ENCODE results near the gene RSU1.
"Not testable (repeated sequence)": the region's sequence is repeated elsewhere in the genome, so short reads cannot be mapped to it uniquely, and the experiment has no call there.

RSU1 gene

DNA sequence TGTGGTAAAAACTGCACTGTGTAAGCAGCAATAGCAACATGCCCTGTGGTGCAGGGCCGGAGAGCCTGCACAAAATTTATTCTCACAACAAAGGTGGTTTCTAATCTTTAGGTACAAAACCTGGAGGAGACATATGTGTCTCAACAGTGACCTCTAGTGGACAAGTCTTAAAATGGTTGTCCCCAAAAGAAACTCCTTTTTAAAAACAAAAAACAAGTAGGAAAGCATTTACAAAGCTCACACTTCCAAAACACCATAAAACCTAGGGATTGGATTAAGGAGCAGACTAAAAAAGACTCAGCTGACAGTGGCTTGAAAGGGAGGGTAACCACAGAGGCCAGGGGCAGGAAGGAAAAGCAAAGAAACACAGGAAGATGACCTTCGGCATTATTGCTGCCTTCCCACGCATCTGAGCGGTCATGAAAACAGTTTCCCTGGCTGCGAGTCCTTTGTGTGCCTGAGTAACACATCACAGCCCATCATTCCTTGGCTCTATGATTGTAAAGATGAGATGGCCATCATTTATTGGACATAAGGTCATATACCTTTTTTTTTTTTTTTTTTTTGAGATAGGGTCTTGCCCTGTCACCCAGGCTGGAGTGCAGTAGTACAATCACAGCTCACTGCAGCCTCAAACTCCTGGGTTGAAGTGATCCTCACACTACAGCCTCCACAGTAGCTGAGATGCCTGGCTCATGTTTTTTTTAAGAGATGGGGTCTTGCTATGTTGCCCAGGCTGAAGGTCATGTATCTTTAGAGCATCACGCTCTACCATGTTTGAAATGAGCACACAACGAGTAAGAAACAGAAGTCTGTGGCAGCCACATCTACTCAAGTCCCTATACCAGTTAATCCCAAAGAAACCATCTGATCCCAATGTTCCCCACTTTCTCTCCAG, 39.5 kb downstream of the RSU1 start:
- DNase-seq, result peak; percentile 35 to 73 (median 59)

DNA sequence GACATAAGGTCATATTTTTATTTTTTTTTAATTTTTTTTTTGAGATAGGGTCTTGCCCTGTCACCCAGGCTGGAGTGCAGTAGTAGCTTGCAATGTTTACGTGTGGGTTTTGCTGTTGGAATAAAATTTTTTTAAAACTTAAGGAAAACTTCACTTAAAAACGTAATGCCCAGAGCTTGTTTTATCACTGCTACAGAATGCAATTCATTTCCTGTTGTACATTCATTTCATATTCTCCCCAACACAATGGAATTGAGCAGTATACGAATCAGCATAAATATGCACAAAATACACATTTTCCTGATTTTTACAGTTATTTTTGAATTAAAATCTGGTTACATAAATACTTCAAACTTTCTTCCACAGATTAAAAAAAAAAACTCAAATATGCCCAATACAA, 40.3 kb downstream of the RSU1 start:
- no peak for DNase-seq

DNA sequence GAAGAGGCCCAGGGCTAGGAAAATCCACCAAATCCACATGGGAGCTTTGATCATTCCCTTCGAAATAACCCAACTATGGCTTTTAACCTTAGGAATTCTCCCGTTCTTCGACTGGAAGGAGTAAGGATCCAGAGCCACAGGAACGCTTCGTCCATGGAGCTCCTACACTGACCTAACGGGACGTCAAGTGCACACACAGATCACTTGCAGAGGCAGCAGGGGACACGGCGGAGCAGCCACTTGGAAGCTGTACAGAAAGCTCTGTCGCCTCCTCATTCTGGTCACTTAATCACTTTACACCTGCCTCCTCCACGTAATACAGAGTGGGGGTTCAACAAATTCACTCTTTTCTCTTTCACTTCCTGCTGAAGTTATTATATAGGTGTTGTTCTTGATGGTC, 43.9 kb downstream of the RSU1 start:
- DNase-seq, result no peak

DNA sequence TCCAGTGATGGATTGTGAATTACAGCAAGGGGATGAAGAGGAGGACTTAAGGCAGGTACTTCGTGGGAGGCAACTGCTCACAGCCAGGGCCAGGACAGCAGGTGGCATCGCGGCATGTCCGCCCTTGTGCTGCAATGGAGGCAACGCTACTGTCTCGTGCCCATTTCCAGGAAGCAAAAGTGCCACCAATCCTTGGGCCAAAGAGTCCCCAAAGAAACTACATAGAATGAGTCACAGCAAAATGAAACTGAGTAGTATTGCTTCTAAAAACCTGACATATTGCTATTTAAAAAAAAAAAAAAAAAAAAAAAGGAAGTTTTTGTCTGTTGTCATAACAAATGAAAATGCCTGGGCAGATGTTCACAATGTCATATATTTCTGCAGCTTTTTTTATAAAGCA, 46.6 kb downstream of the RSU1 start:
- peak; percentile 60 to 88 (median 74) for DNase-seq

DNA sequence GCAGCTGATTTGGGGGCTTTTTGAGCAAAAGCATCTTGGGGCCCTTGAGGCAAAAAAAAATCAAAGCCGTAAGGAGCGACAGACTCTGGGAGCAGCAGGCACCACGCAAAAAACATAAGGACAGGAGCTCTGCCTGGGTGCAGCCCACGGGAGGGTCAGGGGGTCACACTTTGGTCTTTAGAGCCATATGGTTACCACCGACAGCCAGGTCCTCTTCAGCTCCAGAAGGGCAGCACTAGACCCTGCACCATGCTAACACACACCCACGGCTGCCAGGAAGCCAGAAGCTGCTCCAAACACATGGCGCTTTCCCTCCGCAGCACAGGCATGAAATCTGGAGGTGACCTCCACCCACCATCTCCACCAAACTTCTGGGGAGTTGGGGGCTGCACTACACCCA, 47.1 kb downstream of the RSU1 start:
- DNase-seq, result no peak

GRCh38 chr10:16769331-16769730, 47.9 kb downstream of the RSU1 start:
- DNase-seq, result no peak

- no peak for DNase-seq
Observed at GRCh38 chr10:16768702-16769101, 48.5 kb downstream of the RSU1 start.

DNA sequence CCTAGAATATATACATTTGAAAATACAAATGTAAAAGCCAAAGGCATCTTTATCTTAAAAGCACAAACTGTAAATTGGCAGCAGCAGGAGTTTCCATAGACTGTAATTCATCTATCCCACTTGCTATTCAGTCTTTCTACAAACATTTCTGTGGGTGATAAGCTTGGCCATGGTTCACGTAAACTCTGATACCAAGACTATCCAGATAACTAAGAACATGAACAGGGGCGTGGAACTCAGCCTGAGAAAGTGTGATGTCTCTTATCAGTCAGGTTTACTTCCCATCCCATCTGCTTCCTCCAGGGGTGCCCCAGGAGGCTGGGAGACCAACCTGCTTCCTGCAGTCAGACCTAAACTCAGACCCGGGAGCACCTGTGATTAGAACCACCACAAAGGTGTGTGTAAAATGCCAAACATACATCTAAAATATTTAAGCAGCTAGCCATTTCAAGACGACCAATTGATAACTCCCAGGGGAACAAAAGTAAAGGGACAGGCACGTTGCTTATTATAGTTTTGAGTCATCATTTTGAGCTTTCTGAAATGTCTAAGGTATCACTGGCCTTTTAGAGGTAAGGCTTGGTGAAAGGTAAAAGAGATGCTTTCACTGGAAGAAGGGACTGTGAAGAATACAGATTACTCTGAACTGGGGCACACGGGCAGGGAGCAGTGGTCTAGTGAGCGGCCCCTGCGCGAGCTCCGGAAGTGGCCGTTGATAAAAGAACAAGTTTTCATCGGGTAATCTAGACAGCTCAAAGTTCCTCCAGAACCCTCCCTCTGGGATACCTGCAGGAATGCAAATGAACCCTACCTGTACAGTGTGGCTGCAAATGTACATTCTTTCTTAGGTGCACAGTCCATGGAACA, 51.5 kb downstream of the RSU1 start:
- no peak for DNase-seq

DNA sequence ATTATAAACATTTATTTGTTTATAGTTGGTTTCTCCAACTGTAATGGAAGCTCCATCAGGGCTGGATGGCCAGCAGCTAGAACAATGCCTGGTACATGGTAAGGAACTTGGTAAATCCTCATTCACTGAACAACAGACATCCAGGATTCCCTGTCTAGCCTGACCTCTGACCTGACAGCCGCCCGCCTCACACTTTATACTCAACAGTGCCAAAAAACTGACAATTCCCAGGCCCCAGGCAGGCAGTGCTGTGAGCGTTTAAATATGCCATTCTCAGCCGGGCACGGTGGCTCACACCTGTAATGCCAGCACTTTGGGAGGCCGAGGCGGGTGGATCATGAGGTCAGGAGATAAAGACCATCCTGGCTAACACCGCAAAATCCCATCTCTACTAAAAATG, 55.9 kb downstream of the RSU1 start:
- no peak for DNase-seq

- DNase-seq, result no peak
Observed at GRCh38 chr10:16756561-16757221, 60.5 kb downstream of the RSU1 start.

DNA sequence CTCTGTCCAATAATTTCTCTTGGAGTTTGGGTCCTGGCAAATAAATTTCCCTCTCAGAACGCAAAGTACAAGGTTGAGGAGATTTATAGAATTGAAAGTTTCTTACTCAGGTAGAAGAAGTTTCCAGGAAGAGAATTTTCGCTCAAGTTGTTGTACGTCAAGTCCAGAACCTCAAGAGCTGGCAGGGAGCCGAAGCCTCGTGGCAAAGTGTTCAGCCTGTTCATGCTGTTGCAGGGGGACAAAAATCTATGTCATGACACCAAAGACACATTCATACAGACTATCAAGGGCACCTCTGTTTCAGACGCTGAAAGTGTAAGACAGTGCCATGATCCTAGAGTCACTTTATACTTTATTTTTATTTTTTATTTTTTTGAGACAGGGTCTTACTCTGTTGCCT, 62.5 kb downstream of the RSU1 start:
- no peak for DNase-seq

GRCh38 chr10:16752849-16753248, 64.4 kb downstream of the RSU1 start:
- not testable (repeated sequence) for DNase-seq

- no peak for DNase-seq
Observed at GRCh38 chr10:16752099-16752498, 65.1 kb downstream of the RSU1 start.

GRCh38 chr10:16751244-16751643, 66.0 kb downstream of the RSU1 start:
- DNase-seq, result no peak

DNA sequence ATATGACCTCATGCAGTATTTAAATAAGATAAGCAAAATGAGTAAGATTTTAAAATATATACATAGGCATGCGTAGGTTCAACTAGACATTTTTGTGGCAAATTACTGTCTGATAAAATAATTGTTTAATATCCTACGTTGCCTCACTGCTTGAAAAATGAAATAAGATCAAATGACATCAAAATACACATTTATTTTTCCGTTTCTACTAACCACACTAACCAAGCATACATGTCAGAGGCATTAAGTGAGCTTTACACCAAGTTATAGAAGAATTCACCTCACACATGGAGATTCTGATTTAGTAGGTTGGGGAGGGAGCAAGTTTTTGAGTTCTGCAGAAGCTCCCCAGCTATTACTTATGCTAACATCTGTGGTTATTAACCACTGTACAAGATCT, 66.8 kb downstream of the RSU1 start:
- no peak for DNase-seq

DNA sequence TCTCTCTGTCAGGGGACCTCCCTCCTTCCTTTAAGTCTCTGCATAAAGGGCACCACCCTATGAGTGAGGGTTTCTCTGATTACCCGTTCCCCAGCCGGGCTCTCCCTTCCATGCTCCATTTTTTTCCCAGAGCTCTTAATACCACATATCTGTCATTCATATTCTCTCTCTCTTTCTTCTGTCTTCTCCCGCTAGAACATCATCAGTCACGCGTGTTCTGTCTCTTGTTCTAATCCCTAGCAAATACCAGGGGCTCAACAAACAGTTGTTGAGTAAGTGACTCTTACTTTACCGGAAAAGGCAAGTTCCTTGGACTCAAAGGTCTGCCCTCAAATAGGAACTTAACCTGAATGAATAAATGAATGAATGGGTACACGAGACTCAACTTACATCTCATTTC, 68.5 kb downstream of the RSU1 start:
- no peak for DNase-seq

DNA sequence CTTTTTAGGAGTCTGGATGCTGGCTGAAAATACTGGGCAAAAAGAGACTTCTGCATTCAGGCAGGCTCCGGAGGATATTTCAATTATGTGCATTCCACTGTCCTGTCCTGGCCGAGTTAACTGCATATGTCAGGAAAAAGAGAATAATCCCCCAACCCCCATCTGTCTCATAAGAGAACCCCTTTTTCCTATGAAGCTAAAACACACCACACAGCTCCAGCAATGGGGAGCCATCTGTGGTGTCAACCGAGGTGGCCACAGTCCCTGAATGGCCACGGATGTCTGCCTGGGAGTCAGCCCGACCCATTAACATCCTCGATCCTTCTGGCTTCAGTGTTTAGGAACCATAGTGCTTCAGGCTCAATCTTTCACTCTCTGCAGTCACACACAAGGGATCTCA, 70.4 kb downstream of the RSU1 start:
- DNase-seq, result no peak

DNA sequence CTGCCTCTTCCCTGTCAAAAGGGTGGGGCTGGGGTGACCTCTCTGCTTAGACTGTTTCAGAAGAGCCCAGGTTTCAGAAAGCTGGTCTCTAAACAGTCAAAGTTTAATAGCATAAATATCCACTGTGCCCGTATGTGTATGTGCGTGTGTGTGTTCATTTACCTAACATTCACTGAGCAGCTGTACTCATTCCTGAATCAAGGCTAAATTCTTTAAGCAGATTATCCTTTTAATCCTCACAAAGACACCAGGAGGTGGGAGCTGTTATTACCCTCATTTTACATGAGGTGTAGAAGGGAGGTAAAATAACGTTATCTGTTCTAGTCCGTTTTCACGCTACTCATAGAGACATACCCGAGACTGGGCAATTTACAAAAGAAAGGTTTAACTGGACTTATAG, 72.2 kb downstream of the RSU1 start:
- no peak for DNase-seq

DNA sequence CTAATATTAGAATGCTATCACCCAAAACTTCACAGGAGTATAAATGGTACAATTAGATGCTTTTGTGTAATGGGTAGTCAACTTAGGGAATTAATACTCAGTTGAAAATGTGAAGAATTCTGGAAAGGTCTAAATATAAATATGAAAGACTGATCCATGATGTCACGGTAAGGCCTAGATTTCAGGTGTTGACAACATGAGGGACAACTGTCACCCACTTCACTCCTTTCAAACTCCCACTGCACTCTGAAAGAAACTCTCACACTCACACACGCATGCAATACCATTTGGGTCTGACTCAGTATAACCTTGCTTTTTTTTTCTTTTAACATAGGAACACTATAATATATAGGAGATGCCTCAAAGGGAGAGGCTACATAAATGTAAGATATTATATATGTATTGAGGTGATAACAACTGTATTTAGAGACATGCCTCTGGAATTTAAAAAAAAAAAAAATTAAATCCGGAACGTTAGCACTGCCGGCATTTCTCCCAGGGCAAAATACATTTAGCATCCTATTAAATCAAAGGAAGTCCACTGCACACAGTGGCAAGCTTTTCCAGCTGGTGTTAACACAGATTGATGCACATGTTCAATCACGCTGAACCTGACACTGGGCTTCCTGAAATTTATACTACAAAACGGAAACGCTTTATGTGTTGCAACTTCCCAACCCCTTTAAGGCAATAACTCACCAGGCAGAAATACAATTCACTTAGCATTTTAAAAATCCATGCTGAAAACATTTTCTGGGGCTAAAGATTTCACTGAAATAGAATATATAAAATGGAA, 74.9 kb downstream of the RSU1 start:
- DNase-seq, result peak; percentile 29 to 45 (median 44)

- DNase-seq, result no peak
Observed at GRCh38 chr10:16741540-16741939, 75.7 kb downstream of the RSU1 start.

DNA sequence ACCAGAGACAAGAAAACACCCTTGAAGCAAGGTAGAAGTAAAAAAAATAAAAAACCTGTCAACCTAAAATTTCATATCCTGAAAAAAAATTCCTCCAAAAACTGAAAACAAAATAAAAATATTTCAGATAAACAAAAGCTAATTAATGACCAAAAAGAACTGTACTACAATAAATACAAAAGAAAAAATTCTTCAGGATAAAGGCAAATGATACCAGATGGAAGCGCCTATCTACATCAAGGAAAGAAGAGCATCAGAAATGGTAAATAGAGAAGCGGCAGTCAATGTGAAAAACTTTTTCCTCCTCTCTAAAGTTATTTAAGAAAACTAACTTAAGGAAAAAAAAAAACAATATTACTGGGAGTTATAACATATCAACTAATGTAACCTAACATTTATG, 79.8 kb downstream of the RSU1 start:
- DNase-seq, result no peak

GRCh38 chr10:16735671-16736070, 81.6 kb downstream of the RSU1 start:
- DNase-seq, result peak in 2 of 3 donors; percentile 5 to 20

DNA sequence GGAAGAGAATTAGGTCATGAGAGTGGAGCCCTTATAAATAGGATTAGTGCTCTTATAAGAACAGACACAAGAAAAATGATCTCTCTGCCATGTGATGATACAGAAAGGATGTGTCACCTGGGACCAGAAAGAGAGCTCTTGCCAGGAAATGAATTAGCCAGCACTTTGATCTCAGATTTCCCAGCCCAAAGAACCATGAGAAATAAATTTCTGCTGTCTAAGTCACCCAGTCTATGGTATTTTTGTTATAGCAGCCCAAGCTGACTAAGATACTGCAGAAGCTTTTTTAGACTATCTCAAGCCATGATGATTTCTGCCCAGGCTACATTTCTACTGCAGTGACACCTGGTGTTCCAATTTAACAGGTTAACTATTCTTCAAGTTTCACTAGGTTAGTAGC, 84.8 kb downstream of the RSU1 start:
- no peak for DNase-seq
